ENCODE results near the gene DPP4.

DPP4 gene

DNA sequence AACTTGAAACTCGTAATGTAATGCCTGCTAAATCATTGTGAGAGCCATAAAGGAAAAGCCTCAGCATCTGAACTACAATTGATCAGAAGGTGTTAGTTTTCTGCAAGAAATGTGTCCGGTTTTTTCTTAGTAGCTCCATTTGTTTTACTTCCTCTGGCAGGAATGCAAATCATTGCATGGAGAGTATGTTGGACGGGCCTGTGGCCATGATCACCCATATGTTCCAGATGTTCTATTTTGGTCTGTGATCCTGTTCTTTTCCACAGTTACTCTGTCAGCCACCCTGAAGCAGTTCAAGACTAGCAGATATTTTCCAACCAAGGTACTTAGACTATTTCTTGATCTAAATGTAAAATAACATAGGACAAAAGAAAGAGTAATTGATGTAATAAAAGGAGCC, 126.6 kb downstream of the DPP4 start:
- DNase-seq, result no peak

DNA sequence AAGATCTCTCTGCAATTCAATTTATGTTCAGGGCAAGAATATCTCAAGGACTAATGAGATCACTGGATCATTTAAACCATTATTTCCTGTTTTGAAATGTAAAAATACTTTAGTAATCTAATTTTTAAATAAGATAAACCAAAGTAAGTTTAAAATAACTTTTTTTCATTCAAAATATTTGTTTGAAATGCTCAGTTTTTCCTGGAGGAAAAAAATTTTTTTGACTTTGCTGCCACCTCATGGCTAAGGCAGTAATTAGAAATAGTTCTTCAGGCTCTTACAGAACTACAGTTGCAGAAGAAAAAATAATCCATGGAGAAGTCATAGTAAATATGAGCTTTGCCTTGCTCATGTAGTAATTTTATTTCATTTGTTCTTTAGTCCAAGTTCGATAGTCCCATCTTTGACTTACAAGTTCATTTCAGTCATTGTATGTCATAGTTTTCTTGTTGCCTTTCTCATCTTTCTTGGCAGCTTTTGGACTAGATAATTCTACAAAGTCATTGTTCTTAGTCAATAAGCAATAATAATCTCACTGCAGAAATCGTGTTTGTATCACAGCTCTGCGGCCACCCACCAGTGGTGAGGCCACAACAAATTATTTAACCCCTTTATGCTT, 127.4 kb downstream of the DPP4 start:
- DNase-seq, result no peak

DNA sequence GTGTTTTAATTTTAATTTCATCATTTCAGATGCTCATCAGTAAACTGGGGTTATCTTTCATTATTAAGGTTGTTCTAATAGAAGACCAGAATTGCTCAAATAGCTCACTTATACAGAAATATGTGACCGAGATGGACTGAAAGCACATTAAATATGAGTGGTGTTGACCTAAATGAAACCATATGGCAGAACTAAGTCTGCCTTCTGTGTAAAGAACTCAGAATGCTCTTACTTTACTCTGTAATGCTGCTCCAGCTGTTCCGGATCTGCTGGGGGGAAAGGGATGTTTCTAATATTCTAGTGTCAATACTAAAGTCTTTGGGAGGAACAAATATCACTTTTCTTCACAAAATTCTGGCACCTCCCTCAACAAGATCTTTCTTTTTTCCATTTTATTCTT, 131.0 kb downstream of the DPP4 start:
- DNase-seq, result no peak

All from NCI-H1105 (cell line).